ENCODE data around the gene SH2D3C.

DNA sequence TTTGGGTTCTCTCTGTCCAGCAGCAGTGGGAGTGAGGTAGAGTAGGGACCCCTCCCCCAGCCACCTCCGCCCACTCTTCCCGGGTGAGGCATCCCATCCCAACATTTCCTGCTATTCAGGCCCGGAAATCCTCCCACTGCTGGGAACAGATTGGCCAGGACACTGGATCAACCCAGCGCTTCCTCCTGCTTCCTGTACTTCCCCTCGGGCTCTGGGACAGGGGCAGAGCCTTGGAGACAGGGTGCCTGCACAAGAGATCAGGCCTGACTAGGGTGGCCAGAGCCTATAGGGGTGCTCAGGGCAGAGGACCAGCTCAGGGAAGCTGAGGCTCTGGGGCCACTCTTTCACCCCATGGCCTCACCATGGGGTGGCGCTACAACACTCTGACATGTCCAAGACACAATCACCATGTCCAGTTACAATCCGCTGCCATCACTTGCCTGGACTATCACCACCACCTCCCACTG lies 14.5 kb downstream of the SH2D3C start:
- TF ChIP-seq SIN3A (IDR thresholded peaks at IDR 0.05; ENCODE audit: low read depth, low read length), result no peak
- TF ChIP-seq, protein P1, sequence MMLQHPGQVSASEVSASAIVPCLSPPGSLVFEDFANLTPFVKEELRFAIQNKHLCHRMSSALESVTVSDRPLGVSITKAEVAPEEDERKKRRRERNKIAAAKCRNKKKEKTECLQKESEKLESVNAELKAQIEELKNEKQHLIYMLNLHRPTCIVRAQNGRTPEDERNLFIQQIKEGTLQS (IDR thresholded peaks at IDR 0.05; ENCODE audit: borderline replicate concordance, extremely low read depth, low read depth, low read length), result no peak
- TF ChIP-seq POLR2AphosphoS5 (IDR thresholded peaks at IDR 0.05; ENCODE audit: low read length), result no peak
- TF ChIP-seq, protein P2, sequence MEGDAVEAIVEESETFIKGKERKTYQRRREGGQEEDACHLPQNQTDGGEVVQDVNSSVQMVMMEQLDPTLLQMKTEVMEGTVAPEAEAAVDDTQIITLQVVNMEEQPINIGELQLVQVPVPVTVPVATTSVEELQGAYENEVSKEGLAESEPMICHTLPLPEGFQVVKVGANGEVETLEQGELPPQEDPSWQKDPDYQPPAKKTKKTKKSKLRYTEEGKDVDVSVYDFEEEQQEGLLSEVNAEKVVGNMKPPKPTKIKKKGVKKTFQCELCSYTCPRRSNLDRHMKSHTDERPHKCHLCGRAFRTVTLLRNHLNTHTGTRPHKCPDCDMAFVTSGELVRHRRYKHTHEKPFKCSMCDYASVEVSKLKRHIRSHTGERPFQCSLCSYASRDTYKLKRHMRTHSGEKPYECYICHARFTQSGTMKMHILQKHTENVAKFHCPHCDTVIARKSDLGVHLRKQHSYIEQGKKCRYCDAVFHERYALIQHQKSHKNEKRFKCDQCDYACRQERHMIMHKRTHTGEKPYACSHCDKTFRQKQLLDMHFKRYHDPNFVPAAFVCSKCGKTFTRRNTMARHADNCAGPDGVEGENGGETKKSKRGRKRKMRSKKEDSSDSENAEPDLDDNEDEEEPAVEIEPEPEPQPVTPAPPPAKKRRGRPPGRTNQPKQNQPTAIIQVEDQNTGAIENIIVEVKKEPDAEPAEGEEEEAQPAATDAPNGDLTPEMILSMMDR (IDR thresholded peaks at IDR 0.05 in 2 of 3, conservative IDR thresholded peaks at IDR 0.05 in 1 of 3; ENCODE audit: control insufficient read depth in 2 of 3, extremely low read depth in 1 of 3, insufficient read depth in 1 of 3, low read depth in 3 of 3, low read length in 3 of 3), result peak; percentile 31 to 47 (median 45); a peak in 5 of 6 replicates
- no peak for TF ChIP-seq NR2F1 (conservative IDR thresholded peaks at IDR 0.05)
- TF ChIP-seq MTA2 (IDR thresholded peaks at IDR 0.05; ENCODE audit: low read depth), result no peak
- TF ChIP-seq MXI1 (IDR thresholded peaks at IDR 0.05; ENCODE audit: low read depth, low read length), result no peak
- TF ChIP-seq KDM1A (IDR thresholded peaks at IDR 0.05; ENCODE audit: borderline replicate concordance), result no peak
- TF ChIP-seq, protein P3, sequence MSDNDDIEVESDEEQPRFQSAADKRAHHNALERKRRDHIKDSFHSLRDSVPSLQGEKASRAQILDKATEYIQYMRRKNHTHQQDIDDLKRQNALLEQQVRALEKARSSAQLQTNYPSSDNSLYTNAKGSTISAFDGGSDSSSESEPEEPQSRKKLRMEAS (IDR thresholded peaks at IDR 0.05; ENCODE audit: low read depth, low read length), result no peak
- no peak for TF ChIP-seq SUZ12 (IDR thresholded peaks at IDR 0.05; ENCODE audit: unreplicated experiment)
- TF ChIP-seq TCF7 (IDR thresholded peaks at IDR 0.05; ENCODE audit: borderline replicate concordance), result no peak
- TF ChIP-seq, protein P4, sequence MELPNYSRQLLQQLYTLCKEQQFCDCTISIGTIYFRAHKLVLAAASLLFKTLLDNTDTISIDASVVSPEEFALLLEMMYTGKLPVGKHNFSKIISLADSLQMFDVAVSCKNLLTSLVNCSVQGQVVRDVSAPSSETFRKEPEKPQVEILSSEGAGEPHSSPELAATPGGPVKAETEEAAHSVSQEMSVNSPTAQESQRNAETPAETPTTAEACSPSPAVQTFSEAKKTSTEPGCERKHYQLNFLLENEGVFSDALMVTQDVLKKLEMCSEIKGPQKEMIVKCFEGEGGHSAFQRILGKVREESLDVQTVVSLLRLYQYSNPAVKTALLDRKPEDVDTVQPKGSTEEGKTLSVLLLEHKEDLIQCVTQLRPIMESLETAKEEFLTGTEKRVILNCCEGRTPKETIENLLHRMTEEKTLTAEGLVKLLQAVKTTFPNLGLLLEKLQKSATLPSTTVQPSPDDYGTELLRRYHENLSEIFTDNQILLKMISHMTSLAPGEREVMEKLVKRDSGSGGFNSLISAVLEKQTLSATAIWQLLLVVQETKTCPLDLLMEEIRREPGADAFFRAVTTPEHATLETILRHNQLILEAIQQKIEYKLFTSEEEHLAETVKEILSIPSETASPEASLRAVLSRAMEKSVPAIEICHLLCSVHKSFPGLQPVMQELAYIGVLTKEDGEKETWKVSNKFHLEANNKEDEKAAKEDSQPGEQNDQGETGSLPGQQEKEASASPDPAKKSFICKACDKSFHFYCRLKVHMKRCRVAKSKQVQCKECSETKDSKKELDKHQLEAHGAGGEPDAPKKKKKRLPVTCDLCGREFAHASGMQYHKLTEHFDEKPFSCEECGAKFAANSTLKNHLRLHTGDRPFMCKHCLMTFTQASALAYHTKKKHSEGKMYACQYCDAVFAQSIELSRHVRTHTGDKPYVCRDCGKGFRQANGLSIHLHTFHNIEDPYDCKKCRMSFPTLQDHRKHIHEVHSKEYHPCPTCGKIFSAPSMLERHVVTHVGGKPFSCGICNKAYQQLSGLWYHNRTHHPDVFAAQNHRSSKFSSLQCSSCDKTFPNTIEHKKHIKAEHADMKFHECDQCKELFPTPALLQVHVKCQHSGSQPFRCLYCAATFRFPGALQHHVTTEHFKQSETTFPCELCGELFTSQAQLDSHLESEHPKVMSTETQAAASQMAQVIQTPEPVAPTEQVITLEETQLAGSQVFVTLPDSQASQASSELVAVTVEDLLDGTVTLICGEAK (IDR thresholded peaks at IDR 0.05; ENCODE audit: borderline replicate concordance), result no peak

Data from GM12878 (cell line).